Adrenal gland (tissue), 12 donors: Measurements from ENCODE around the gene REEP3. TPM values are rescaled to one million over a fixed set of nuclear protein-coding genes. Genes with fewer than 3 reads are reported as not detected.
A peak's percentile ranks its signal among the peaks of the same experiment; 100 is the strongest.

Experiments
- DNase-seq, 7 donors: peaks; one replicate each; pipeline ENCODE4 v3.0.0-alpha.2; 2019 to 2020
- H3K27ac ChIP-seq, 5 donors: fragments of 200-600 bp; sonication (generic) in 4 of 5; 1 replicate in 3 of 5; 2 replicates in 2 of 5; pipeline versions ENCODE4 v1.5.1 to v1.8.0; 2016 to 2020; ENCODE audit warnings: mild to moderate bottlenecking in 1 of 5
- H3K27me3 ChIP-seq: fragments of 200-600 bp; 2 replicates; pipeline ENCODE4 v1.8.0; 2021
- H3K36me3 ChIP-seq, 2 donors: fragments of 200-600 bp; replicated peaks in 1 of 2; 1 replicate in 1 of 2; 2 replicates in 1 of 2; pipeline versions ENCODE4 v1.5.1 to v1.8.0; 2018 to 2022
- H3K4me1 ChIP-seq, 2 donors: fragments of 200-600 bp; replicated peaks in 1 of 2; 1 replicate in 1 of 2; 2 replicates in 1 of 2; pipeline versions ENCODE4 v1.5.1 to v1.8.0; 2018 to 2021
- H3K4me3 ChIP-seq, 4 donors: fragments of 200-600 bp; sonication (generic) in 3 of 4; one replicate each; pipeline ENCODE4 v1.5.1; 2016 to 2018
- H3K9me3 ChIP-seq, 3 donors: fragments of 200-600 bp; sonication (generic) in 1 of 3; replicated peaks in 1 of 3; 1 replicate in 2 of 3; 2 replicates in 1 of 3; pipeline versions ENCODE4 v1.5.1 to v1.8.0; 2016 to 2021
- POLR2A ChIP-seq, 2 donors: fragments of 450-650 bp; IDR thresholded peaks; one replicate each; pipeline ENCODE4 v1.6.1; 2017; ENCODE audit warnings: antibody characterized with exemption in 2 of 2, mild to moderate bottlenecking in 2 of 2, moderate library complexity in 1 of 2
- WGBS, 4 donors: extraction: QIAGEN DNeasy Blood & Tissue Kit in 2 of 4; methylation state at CpG; one replicate each; pipeline versions ENCODE4 v1.1.5 to v1.1.7; 2013 to 2017; 5-methylcytosine and 5-hydroxymethylcytosine counted together
- intact Hi-C, 2 donors: fragments of 100-400 bp; cut with DNase I; formaldehyde crosslinking; loops; one replicate each; pipeline versions ENCODE4 v1.14.1 to v1.15.0; 2022 to 2023
- polyA plus RNA-seq, 3 donors: library from polyadenylated mRNA; stranded (reverse); fragments of 200-250 nt in 2 of 3; fragments of 350-450 nt in 1 of 3; fragmentation: Illumina TruSeq in 1 of 3; extraction: RNeasy Lipid Tissue Mini Kit (QIAGEN cat#74804) in 1 of 3; gene quantifications; one replicate each; pipeline ENCODE4 v1.2.3, GENCODE V29; 2013 to 2014
- total RNA-seq, 9 donors: library from RNA; depleted of rRNA in 4 of 9; stranded (reverse); fragments of >200 nt in 4 of 9; fragments of 120-200 nt in 1 of 9; fragmentation: NEBNext Ultra II Directional in 1 of 9; extraction: Animal tissue kit (Norgen Biotek cat#: 25700) in 1 of 9; gene quantifications; one replicate each; pipeline versions ENCODE4 v1.1.0 to v1.2.4, GENCODE V29; 2013 to 2023
- TF ChIP-seq, protein P1 (sequence below), 6 experiments: fragments of 450-650 bp in 4 of 6; fragments of 200-600 bp in 2 of 6; sonication (generic) in 1 of 6; IDR thresholded peaks; 1 replicate in 5 of 6; 2 replicates in 1 of 6; pipeline versions ENCODE4 v1.5.1 to v1.8.0; 2016 to 2021; ENCODE audit warnings: antibody characterized with exemption in 6 of 6, mild to moderate bottlenecking in 2 of 6, moderate library complexity in 1 of 6
- donor health status: healthy with polysubstance abuse.
- donor health status: Bipolar disorder and iron deficiency.
- donor health status: DM: yes; HTN: yes; CAD: no.
- donor health status: DM: no; HTN: no; CAD: no.
- donor health status: DM: no; HTN: no; CAD: no.
- donor health status: DM: yes; HTN: yes; CAD: no.

The REEP3 gene
- total and polyA plus RNA-seq, 12 donors: 5.1 to 79.8 (median 48.1) TPM

DNA sequence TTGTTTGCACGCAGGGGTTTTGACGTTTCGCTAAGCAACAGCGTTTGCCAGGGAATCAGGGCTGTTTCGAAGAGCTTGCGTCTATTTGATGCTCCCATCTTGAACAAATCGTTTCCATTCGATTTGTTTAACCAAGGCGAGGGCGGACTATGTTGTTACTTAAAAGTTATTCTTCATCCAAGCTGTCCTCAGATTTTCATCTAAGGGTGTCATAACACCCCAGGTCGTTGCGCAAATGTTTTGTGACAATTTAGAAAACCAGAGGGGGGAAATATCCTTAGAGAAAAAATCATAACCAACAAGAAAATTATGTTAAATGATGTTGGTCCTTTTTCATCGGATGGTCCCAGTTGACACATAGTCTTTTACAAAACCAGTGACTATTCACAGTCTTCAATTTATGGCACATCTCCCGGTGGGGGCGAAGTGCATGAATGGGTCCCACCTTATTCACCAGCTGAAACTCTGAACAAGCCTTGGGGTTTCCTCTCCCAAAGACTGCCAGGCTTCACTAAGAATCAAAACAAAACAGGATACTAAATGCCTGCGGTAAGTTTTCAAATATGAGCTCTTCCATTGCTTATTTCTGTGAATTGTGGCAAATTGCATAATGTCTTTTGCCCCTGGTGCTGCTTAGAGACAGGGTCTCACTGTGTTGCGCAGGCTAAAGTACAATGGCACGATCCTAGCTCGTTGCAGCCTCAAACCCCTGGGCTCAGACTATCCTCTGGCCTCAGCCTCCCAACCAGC lies 109.9 kb downstream of the REEP3 start:
- no peaks in the 10 kb centered on the region for H3K27me3 ChIP-seq
- intact Hi-C loops: loop anchor here (5.0 to 10.0 kb wide), 3 partner anchors 84 to 466 kb away; no protein-coding TSS in a partner anchor
- WGBS, 4 donors: 20 to 22% (median 21%) methylated on average over 19 of the region's 19 CpGs
- H3K4me3 ChIP-seq: peak overlapping the region; percentile 40 to 74 (median 65)
- H3K9me3 ChIP-seq: no peaks in the 10 kb centered on the region
- no peaks in the 10 kb centered on the region for H3K36me3 ChIP-seq
- TF ChIP-seq, protein P1, sequence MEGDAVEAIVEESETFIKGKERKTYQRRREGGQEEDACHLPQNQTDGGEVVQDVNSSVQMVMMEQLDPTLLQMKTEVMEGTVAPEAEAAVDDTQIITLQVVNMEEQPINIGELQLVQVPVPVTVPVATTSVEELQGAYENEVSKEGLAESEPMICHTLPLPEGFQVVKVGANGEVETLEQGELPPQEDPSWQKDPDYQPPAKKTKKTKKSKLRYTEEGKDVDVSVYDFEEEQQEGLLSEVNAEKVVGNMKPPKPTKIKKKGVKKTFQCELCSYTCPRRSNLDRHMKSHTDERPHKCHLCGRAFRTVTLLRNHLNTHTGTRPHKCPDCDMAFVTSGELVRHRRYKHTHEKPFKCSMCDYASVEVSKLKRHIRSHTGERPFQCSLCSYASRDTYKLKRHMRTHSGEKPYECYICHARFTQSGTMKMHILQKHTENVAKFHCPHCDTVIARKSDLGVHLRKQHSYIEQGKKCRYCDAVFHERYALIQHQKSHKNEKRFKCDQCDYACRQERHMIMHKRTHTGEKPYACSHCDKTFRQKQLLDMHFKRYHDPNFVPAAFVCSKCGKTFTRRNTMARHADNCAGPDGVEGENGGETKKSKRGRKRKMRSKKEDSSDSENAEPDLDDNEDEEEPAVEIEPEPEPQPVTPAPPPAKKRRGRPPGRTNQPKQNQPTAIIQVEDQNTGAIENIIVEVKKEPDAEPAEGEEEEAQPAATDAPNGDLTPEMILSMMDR (IDR thresholded peaks at IDR 0.05): peak in 1 of 6 experiments; percentile 4
- no peak for TF ChIP-seq POLR2A (IDR thresholded peaks at IDR 0.05)
- H3K4me1 ChIP-seq: peaks cover 5 to 25% of the 10 kb centered on the region in 2 donors
- peak overlapping the region; percentile 93 to 99 (median 96) for H3K27ac ChIP-seq
- no peak for DNase-seq

DNA sequence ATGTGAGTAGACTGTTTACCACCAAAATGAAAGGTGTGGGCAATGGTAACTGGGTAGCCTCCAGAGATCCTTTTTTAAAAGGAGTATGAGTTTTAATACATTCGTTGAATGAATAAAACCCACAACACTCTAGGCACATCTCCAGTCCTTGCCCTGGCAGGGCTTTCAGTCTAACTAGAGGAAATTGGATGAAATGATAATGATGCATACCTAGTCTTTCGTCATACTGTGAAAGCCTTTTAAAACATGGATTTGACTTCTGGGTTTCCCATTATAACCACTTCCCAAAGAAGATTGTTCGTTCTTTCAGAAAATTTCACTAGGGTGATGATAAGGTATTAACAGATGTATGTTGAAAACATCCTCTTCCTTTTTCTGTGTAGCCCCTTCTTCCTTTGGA lies 110.8 kb downstream of the REEP3 start:
- TF ChIP-seq, protein P1 (IDR thresholded peaks at IDR 0.05): no peak
- no peak for TF ChIP-seq POLR2A (IDR thresholded peaks at IDR 0.05)
- H3K27ac ChIP-seq: peak overlapping the region in 2 of 5 donors; percentile 96 to 97
- H3K4me1 ChIP-seq: peaks cover 5 to 25% of the 10 kb centered on the region in 2 donors
- no peaks in the 10 kb centered on the region for H3K9me3 ChIP-seq
- 44 to 57% (median 51%) methylated on average over 3 of the region's 3 CpGs for WGBS, 4 donors
- intact Hi-C loops: loop anchor here (5.0 to 10.0 kb wide), 3 partner anchors 83 to 467 kb away; no protein-coding TSS in a partner anchor
- H3K36me3 ChIP-seq: no peaks in the 10 kb centered on the region
- DNase-seq: no peak
- no peak overlapping the region for H3K4me3 ChIP-seq
- H3K27me3 ChIP-seq: no peaks in the 10 kb centered on the region

DNA sequence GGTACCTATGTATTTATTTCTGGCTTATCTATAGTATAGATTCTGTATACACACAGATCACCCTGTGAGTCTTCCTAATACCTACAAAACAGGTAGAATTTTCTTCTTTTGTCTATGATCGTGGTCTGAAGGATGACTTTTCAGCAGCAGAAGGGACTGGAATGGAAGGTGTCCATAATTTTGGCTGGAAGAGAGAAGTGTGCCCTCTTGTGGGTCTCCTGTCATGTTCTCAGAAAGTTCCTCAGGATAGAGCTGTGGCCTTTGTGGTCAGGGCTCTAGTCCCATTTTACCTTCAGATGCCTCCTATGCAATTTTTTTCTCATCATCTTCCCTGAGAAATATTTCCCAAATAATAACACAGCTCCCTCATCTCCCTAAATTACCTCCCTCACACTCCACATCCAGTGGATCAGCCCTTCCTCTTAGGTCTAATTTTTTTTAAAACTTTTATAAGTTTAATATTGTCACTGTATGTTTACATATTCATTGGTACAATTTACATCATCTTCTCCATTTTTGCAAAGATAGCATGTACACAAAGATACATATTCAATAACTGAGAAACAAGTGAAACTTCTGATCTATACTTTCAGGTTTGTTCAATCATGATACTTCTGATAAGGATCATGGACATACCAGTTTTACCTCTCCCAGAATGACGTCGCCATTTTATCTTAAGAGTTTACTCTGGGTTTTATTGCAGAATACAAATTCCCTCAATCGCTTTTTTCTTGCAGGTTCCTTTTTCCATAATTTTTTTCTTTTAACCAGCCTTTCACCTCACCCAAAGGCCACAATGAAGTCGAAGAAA lies 112.7 kb downstream of the REEP3 start:
- 64 to 73% (median 71%) methylated on average over 5 of the region's 5 CpGs for WGBS, 4 donors
- intact Hi-C loops: loop anchor here (5.0 to 10.0 kb wide), 3 partner anchors 81 to 469 kb away; no protein-coding TSS in a partner anchor

More for the DNA sequence above, 112.7 kb downstream of the REEP3 start:
- H3K4me1 ChIP-seq: peaks cover 0 to 13% of the 10 kb centered on the region in 2 donors
- H3K36me3 ChIP-seq: no peaks in the 10 kb centered on the region
- no peaks in the 10 kb centered on the region for H3K9me3 ChIP-seq
- no peaks in the 10 kb centered on the region for H3K27me3 ChIP-seq
- H3K27ac ChIP-seq: no peak overlapping the region
- DNase-seq: peak; percentile 23 to 70 (median 29)
- H3K4me3 ChIP-seq: no peak overlapping the region
- no peak for TF ChIP-seq POLR2A (IDR thresholded peaks at IDR 0.05)
- TF ChIP-seq, protein P1 (IDR thresholded peaks at IDR 0.05): peak in 5 of 6 experiments; percentile 24 to 56 (median 50)
